ENCODE results near the gene CAPS.

CAPS gene

DNA sequence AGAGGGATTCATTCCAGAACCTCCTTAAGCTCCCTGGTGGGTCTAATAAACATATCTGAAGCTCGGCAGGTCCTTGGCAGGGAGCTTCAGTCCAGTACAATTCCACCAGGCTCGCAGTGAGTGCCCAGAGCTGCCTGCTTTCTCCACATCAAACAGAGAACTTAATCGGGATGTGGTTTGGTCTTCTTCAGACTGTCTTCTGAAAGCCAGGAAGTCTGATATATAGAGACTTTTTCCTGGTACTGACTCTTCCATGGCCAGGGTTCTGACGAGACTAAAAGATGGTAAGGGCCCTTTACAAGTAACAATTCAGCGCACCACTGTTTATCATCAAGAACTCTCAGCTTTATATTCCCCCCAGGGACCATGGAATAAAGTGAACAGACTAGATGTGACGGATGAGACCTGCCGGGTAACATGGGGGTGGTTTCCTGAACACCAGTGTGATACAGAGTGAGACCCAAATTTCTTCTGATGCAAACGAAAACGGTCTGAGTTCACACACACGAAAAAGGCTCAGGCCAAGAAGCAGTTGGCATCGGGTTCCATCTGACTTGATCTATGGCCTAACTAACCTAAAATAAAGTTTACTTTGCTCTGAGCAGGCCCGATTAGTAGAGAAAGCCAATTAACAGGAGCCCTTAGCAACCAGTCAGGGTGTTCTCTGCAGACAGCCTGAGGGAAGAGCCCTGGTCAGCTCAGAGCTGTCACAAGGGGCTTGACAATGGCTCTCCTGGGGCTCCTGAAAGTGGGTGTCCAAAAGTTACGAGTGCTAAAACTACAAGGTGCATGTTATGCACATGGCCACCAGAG lies 34.9 kb downstream of the CAPS start:
- no peak overlapping the region for H3K27ac ChIP-seq
- no peak for TF ChIP-seq ZFX (IDR thresholded peaks at IDR 0.05; ENCODE audit: borderline replicate concordance)
- TF ChIP-seq, protein P1, sequence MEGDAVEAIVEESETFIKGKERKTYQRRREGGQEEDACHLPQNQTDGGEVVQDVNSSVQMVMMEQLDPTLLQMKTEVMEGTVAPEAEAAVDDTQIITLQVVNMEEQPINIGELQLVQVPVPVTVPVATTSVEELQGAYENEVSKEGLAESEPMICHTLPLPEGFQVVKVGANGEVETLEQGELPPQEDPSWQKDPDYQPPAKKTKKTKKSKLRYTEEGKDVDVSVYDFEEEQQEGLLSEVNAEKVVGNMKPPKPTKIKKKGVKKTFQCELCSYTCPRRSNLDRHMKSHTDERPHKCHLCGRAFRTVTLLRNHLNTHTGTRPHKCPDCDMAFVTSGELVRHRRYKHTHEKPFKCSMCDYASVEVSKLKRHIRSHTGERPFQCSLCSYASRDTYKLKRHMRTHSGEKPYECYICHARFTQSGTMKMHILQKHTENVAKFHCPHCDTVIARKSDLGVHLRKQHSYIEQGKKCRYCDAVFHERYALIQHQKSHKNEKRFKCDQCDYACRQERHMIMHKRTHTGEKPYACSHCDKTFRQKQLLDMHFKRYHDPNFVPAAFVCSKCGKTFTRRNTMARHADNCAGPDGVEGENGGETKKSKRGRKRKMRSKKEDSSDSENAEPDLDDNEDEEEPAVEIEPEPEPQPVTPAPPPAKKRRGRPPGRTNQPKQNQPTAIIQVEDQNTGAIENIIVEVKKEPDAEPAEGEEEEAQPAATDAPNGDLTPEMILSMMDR (IDR thresholded peaks at IDR 0.05) = no peak

- no peak overlapping the region for H3K27ac ChIP-seq
- TF ChIP-seq, protein P1 (IDR thresholded peaks at IDR 0.05) = no peak
- TF ChIP-seq ZFX (IDR thresholded peaks at IDR 0.05; ENCODE audit: borderline replicate concordance) = no peak
Observed at GRCh38 chr19:5949792-5950305, 35.8 kb downstream of the CAPS start.

DNA sequence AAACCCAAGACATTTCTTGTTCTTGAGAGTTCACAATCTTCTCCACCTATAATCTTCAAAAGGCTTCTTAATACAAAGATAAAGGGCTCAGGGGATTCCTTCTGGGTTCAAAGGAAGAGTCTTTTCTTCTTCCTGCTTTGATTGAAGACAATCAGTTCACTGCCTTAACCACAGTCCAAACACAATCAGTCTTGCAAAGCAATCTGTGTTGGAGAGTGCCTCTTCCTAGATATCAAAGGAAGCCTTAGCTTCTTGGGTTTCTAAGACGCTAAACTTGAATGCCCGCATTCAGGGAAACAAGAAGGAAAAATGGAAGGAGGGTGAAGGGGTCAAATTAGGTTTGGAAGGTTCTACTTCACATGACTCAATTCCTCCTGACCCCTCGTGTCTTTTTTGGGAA lies 36.7 kb downstream of the CAPS start:
- TF ChIP-seq ZFX (IDR thresholded peaks at IDR 0.05; ENCODE audit: borderline replicate concordance) = no peak
- TF ChIP-seq, protein P1 (IDR thresholded peaks at IDR 0.05) = no peak
- H3K27ac ChIP-seq = no peak overlapping the region

GRCh38 chr19:5951338-5951861 lies 37.3 kb downstream of the CAPS start:
- H3K27ac ChIP-seq = no peak overlapping the region
- TF ChIP-seq ZFX (IDR thresholded peaks at IDR 0.05; ENCODE audit: borderline replicate concordance) = no peak
- TF ChIP-seq, protein P1 (IDR thresholded peaks at IDR 0.05) = no peak

- H3K27ac ChIP-seq = no peak overlapping the region
- TF ChIP-seq, protein P1 (IDR thresholded peaks at IDR 0.05) = no peak
- no peak for TF ChIP-seq ZFX (IDR thresholded peaks at IDR 0.05; ENCODE audit: borderline replicate concordance)
Observed at GRCh38 chr19:5952193-5953029, 38.4 kb downstream of the CAPS start.

DNA sequence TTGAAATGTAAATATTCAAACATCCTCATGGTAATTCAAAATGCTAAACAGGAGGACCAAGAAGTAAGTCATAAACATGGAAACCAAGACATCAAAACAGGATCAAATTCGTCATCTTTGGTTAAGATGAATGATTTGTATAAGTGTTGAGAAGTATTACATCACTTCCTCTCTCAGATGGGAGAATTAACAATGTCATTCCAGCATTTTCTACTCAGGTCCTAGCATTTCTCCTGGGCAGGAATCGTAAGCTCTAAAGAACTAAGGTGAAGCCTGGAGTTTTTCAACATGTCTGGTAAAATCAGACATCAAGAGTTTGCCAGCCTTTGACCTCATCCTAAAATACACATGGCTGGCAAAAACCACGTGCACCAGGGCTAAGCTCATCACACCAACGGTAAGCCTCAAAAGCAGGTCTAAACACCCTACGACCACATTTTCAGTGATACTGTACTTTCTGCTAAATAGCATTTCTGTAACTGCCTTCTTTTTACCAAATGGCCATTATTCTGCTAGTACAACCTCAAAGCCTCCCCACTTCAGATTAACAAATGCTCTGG lies 39.1 kb downstream of the CAPS start:
- TF ChIP-seq ZFX (IDR thresholded peaks at IDR 0.05; ENCODE audit: borderline replicate concordance) = no peak
- TF ChIP-seq, protein P1 (IDR thresholded peaks at IDR 0.05) = no peak
- no peak overlapping the region for H3K27ac ChIP-seq
